Activated CD8-positive, alpha-beta memory T cell treated with anti-CD3 and anti-CD28 coated beads, Interleukin-2, amount 50 U/mL, for 1 hour (primary cell): ENCODE measurements around the gene SARM1.
"Not testable (repeated sequence)": the region's sequence is repeated elsewhere in the genome, so short reads cannot be mapped to it uniquely, and the experiment has no call there.

Experiments used
- DNase-seq: peaks from one replicate; pipeline ENCODE4 v3.0.0-alpha.2; 2020; ENCODE audit errors: extremely low read depth

Gene SARM1

DNA sequence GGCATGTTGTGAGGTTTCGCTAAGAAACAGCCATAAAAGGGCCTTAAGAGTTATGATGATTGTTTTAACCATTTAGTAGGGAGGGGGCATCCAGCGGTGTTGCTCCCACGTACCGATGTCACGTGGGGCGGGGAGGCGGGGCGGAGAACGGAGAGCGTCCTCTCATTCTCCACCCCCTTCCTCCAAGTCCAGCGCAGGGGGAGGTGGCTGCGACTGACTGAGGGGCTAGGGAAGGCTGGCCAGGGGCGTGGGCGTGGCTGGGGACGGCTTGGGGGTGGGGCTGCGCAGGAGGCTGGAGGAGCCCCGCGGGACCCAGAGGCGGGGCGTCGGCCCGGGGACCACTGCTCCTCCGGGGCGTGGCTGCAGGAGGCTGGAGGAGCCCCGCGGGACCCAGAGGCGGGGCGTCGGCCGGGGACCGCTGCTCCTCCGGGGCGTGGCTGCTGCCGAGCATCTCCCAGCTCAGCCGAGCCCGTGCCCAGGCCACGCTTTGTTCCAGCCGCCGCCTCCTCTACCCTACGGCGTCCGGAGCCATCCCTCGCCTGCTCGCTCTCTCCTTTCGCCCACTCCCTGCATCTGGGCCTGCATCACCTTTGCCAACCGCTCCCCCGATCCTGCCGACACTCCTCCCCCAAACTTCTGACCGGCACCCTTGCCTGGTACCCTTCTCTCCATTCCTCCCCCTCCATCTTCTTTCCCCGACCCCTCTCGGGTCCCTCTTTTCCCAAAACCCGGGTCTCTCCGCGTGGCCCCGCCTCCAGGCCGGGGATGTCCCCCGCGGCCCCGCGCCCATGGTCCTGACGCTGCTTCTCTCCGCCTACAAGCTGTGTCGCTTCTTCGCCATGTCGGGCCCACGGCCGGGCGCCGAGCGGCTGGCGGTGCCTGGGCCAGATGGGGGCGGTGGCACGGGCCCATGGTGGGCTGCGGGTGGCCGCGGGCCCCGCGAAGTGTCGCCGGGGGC lies at the start of gene SARM1:
SARM1 (plus strand) TSS at position 450 of the 958 bp plus-strand sequence; CDS start at position 789, 339 bp downstream.
- DNase-seq: peak; percentile 41

DNA sequence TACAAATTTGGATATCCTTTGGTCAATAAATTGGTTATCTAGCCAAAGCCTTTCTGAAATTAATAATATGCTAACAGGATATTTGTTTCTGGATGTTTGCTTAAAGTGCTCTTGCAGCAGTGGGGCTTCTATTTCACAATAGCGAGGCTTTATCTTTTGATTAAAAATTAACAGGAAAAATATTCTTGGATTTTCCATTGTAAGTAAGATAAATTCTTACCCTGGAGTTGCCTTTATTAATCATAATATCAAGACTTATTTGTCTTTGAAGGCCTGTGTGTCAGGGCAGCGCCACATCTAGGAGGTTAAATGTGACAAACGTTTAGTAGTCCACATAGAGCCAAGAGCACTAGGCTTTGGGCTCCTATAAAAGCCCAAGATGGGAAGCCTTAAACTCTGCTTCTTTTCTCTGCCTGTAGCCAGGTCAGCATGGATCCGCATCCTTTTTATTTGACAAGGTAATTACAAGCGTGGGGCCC lies 47.2 kb upstream of the SARM1 start:
- no peak for DNase-seq

DNA sequence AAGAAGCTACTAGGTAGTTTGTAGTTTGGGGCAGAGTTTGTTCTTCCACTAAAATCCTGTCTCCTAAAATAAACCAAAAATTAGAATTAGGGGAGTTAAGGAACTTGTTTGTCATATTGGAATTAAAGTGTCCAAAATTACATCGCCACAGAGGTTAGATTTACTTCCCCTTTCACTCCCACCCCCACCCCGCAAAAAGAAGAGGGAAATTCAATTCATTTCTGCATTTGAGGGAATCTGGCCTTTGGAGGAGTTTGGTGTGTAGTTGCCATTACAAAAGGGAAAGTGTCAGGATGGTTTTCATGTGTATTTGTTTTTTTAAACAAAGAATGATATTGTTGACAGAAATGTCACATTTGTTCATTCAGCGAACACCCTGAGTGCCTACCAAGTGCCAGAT lies 46.7 kb upstream of the SARM1 start:
- DNase-seq: no peak

DNA sequence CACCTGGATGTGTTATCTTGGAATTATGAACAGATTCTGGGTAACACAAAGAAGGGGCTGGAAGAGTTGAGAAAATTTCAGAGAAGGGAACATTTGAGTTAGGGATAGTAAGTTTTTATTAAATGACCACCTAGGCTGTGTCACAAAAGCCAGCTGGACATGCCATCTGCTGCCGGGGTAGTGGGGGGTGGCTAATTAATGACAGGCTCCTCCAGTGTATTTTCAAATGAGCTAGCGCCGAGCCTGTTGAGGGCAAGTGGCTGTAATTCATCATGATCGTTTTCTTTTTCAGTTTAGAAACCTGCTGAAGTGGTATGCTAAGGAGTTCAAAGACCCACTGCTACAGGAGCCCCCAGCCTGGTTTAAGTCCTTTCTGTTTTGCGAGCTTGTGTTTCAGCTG lies 46.3 kb upstream of the SARM1 start:
- no peak for DNase-seq

DNA sequence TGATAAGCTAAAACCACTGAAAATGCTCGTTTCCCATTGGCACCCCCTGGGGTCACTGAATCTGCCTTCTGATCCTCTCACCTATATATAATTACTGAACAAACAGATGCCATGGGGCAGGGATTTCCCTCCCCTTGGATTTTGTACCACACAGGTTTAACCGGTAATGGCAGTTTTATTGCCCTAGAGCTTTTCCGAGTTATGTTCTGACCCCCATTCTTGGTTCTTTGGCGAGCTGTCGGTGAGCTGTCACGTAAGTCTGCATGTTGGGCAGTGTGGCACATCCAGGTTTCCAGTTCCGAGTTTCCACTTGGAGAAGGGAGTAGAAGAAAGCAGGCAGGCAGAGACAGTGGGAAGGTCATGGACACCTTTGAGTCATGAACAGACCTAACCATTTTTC lies 45.4 kb upstream of the SARM1 start:
- no peak for DNase-seq

DNA sequence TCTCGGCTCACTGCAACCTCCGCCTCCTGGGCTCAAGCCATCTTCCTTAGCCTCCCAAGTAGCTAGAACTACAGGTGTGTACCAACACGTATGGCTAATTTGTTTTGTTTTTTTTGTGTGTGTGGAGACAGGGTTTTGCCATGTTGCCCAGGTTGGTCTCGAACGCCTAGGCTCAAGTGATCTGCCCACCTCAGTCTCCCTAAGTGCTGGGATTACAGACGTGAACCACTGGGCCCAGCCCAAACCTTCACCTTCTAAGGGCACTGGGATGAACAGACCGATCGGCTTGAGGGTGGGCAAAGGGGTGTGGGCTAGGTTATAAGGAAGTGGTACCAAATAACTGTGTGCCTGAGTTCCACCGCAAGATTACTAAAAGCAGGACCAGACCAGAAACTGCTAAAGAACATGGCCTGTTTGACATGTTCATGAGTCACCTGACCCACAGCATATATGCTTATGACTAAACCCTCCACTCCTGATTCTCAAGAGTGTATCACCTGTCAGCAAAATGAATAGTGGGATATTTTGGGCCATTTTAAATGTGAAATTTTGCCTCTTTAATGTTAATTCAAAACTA lies 44.4 kb upstream of the SARM1 start:
- DNase-seq: no peak

DNA sequence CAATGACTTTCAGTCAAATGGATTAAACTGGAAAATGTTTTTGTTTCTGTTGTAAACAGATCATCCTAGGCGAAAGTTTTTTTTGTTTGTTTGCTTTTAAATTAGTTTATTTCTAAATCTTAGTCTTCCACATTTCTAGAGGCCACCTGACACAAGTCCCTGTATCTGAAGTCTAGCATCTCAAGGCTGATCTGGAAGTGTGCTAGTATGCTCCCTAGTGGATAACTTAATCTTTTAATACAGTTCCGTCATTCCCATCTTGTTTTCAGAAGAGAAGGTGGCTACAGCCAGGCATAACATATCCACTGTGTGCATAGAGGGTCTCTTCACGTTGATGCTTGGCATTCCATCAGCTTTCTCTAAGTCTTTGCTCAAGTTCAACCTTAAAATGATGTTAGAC lies 43.8 kb upstream of the SARM1 start:
- DNase-seq: no peak

DNA sequence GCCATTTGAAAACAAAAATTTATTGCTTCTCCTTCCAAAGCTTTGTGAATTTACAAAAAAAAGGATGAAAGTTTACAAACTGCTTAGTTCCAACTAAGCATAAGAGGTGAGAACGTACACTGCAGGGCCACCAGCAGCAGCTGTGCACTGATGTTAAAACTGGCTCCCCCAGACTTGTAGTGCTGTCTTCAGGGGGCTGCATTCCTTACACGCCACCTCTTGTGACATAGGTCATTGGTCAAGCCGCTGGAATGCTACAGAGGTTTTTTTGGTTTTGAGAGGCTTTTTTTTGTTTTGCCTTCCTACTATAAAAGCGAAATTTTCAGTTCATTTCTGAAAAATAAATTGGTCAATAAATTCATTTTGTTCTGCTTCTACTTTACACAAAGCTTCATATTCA lies 43.2 kb upstream of the SARM1 start:
- DNase-seq: no peak

DNA sequence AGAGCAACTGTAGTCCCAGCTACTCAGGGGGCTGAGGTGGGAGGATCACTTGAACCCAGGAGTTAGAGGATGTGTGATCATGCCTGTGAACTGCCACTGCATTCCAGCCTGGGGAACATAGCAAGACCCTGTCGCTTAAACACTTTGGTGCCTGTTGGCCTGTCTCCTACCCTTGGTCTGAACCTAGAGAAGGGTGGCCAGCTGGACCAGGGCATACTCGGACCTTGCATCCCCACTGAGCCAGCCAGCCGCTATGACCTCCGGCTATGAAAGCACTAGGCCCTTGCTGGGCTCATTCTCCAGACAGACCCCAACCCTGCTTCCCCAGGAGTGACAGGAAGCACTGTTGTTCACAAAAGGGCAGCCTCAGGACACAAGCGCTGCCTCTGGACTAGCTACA lies 40.8 kb upstream of the SARM1 start:
- no peak for DNase-seq

DNA sequence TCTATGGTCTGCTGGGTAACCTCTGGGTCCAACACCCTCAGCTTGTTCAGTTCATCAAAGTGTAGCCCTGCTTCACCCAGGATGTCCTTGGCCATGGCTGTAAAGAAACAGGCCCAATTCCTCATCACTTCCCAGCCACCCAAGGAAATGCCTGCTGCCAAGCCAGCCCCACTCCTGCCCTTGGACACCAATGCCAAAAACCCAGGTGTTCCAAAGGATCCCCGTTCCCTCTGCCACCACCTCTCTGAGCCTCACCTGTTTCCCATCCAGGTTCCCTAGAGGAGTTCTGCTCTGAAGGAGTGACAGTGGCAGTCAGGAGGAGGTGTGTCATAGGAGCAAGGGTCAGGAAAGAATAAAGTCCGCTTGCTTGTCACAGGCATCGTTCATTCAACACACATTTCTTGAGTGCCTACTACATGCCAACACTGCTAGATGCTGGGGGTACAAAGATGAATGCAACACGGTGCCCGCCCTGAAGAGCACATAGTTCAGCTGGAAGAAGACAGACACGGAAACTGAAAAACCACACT lies 39.5 kb upstream of the SARM1 start:
- DNase-seq: no peak

DNA sequence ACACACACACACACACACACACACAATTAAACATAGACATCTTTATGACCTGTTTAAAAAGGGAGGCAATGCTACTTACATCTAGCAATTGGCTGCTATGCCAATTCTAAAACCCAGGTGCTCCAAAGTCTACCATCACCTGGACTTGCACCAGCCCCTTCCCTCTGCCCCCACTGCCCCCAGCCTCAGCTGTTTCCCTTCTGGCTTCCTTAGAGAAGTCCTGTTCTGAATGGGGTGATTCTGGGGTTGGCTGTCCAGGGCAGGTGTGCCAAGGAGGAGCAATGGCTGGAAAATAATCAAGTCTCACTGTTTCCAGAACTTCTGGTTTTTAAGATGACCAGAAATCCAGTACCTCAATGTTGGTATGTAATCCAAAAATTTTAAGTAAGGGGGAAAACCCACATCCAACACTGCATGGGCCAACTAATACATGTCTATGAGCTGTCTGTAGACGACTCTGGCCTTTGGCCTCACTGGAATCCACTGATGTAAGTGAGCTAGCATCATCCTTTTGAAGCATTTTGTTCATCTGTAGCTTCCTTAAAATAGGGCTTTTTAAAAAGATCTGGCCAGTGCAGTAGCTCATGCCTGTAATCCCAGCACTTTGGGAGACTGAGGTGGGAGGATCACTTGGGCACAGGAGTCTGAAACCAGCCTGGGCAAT lies 38.3 kb upstream of the SARM1 start:
- DNase-seq: no peak

DNA sequence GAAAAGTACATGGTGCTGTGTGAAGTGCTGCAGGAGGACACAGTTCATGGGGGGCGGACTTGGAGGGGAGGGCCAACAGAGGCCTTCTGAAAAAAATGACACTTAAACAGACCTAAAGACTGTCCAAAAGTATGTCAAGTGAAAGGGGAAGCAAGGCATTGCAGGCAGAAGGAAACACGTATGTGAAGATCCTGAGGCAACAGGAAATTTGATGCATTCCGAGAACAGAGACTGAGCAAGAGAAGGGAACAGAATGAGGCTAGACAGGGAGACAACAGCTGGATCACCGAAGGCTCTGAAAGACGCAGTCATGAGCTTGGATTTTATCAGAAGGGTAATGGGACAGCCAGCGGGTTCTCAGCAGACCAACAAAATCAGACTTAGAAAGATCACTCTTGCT lies 37.3 kb upstream of the SARM1 start:
- no peak for DNase-seq

DNA sequence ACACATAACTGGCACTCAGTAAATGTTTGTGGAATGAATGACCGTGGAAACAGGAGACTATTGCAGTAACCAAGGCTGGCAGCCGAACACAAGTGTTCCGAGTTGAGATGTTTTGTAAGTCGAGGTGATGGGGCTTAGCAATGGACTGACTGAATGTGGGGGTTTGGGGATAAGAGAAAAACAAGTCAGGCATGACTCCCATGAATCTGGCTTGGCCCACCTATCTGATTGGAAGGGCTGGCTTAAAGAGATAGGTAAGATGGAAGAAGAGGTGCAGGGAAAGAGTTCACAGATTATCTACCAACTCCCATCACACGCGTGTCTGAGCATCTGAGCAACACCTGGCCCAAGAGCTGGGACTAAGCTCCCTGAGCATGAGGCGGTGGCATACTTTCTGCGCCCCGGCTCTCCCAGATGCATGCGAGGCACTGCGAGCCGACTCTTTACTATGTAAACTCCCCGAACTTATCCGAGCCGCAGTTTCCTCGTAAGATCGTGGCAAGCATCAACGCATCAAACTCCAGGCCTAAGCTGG lies 36.8 kb upstream of the SARM1 start:
- DNase-seq: no peak

DNA sequence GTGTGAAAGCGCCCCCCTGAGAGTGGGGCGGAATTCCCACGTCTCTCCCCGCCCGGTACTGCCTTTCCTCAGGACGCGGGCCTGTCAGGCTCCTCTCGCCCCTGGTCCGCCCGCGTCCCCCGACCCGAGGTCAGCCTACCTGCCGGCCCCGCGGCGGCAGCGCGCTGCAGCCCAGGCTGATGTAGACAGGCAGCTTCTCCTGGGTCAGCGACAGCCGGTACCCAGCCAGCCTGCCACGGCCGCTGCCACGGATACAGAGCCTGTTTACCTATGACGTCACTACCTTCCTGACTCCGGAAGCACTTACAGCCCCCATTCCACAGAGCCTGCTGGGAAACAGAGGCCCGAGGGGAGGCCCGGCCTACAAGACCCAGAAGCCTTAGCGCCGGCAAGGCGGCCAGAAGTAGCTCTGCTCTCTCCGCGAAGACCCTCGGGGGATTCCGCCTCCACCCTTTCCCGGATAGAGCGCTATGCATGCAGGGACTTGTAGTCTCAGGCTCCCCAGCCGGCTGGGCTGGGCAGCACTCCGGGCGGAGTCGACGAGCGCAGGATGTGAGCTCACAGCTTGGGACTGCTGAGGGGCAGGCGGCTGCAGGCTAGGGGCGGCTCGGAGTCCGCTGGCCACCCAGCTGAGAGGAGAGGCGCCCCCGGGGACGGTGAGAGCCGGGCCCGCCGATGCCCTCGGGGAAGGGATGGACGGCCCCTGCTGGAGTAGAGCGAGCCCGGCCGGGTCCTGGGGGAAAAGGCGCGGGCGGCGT lies 36.1 kb upstream of the SARM1 start, which contains the start of the genes IFT20 and TNFAIP1:
IFT20 (minus strand) TSS at position 272 of the 758 bp plus-strand sequence. CDS start 3,487 bp downstream, outside the sequence.
TNFAIP1 (plus strand) TSS at position 561 of the 758 bp plus-strand sequence. CDS start 3,761 bp downstream, outside the sequence.
- peak; percentile 93 for DNase-seq

DNA sequence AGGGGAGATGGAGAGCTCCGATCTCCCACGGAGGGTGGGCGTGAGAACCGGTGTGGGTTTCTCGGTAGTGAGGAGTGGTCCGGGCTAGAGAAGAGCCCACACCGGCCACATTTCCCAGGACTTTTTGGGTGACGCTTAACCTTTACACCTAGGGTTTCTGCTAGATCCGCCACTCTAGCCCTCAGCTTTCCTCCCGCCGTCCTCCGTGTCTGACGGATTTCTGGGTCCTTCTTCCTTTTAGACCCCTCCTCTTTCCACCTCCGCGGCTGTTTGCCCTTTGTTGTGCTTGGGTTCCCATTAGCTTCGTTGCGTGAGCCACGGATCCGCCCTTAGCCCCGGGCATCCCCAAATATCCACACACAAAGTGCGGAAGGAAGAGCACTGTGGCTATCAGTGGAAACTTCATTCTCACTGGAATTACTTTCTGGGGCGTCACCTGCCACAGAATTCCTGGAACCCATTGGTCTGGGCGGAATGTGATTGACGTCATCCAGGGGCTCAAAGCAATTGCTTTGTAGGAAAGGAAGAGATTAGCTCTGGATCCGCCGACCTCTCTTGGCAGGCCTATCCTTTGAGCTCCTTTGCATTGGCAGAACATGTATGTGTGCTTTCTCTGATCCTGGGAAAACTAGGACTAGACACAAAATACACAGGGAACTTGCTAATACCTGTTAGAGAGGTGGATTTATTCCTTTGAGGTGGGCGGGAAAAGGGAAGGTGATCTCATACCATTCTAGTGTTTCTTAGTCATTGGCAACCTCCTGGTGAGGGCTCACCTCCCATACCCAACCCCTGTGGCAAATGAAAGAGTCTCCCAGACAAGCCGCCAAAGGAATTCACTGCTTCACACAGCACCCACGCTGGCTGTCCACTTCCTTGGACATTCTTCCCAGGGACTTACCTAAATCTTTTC lies 35.3 kb upstream of the SARM1 start:
- no peak for DNase-seq

DNA sequence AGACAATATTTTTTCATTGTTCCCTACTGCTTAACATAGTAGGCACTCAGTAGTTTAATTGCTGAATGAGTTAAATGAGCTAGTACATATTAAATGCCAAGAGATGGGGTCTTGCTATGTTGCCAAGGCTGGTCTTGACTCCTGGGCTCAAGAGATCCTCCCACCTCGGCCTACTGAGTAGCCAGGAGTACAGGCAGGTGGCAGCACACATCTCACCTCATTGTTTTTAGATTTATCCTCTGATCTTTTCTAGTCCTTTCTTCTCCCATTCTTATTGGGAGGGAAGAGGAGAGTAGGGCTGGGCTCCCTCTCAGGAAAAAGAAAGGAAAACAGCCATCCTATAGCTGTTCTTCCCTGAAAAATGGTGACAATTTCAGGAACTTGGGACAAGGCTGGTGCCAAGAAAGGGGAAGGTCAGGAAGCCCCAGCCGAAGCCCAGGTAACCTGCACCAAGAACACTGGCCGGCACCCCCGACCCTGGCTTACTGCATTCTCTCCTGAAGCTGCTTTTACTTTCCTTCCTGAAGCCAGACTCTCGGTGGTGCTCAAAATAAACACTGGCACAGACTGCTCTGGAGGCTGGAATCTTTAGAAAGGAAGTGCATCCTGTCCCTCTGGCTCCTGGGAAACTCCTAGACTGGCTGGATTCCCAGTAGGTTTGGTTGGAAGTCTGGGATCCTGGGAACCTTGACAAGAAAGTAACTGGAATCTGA lies 33.3 kb upstream of the SARM1 start:
- no peak for DNase-seq

DNA sequence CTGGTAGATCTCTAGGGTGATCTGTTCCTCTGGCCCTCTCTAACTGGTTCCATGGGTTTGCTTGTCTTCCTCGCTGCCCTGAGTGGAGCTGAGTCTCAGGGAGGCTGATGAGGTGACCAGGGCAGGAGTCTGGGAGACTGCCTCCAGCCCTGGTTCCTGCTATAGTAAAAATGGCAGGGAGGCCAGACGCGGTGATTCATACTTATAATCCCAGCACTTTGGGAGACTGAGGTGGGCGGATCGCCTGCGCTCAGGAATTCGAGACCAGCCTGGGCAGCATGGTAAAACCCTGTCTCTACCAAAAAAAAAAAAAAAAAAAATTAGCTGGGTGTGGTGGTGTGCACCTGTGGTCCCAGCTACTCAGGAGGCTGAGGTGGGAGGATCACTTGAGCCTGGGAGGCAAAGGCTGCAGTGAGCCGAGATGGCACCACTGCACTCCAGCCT lies 32.7 kb upstream of the SARM1 start:
- not testable (repeated sequence) for DNase-seq

DNA sequence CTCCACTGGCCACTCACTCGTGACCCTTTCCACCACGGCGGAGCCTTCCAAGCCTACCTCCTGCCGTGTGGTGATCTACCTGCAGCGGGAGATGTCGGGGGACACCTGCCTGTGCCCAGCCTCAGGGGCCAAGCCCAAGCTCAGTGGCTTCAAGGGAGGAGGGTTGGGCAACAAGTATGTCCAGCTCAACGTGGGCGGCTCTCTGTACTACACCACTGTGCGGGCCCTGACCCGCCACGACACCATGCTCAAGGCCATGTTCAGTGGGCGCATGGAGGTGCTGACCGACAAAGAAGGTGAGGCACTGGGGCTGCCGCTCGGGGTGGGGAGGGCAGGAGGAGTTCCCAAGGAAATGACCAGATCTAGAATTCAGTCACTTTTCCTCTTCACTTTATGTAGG lies 32.1 kb upstream of the SARM1 start:
- no peak for DNase-seq

DNA sequence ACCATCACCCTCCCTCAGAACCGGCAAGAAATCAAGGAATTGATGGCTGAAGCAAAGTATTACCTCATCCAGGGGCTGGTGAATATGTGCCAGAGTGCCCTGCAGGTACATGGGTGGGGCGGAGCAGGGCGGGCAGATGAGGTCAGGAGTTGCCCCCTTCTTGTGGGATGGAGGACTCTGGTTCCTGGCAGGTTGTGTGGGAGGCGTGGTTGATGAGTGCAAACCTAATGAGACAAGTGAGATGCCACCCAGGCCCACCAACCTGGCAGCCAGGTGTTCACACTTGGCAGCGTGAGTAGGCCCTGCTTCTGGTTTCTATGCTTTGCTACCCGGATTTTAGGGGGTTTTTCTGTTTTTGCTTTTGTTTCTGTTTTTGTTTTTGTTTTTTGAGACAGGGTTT lies 31.1 kb upstream of the SARM1 start:
- no peak for DNase-seq
